GM12878 (cell line): Measurements from ENCODE around the gene CST1.
"Not testable (repeated sequence)": the region's sequence is repeated elsewhere in the genome, so short reads cannot be mapped to it uniquely, and the experiment has no call there.

Experiments used
- BACH1 ChIP-seq: fragments of 450-650 bp; IDR thresholded peaks from 2 replicates; pipeline ENCODE4 v1.6.1; 2017; ENCODE audit warnings: mild to moderate bottlenecking, borderline replicate concordance
- CHD2 ChIP-seq: IDR thresholded peaks from 2 replicates; pipeline ENCODE4 v1.6.1; 2011; ENCODE audit warnings: low read depth, low read length, improper control_type of control experiment, borderline replicate concordance
- CREB1 ChIP-seq: IDR thresholded peaks from 2 replicates; pipeline ENCODE4 v1.6.1; 2012; ENCODE audit warnings: low read depth, mild to moderate bottlenecking, inconsistent platforms
- CREM ChIP-seq: IDR thresholded peaks from 2 replicates; pipeline ENCODE4 v1.6.1; 2014; ENCODE audit warnings: antibody characterized with exemption, low read depth
- JUND ChIP-seq: IDR thresholded peaks from 2 replicates; pipeline ENCODE4 v1.6.1; 2012; ENCODE audit warnings: low read depth, mild to moderate bottlenecking, low read length, improper control_type of control experiment, moderate library complexity
- MYB ChIP-seq: fragments of 150-350 bp; IDR thresholded peaks from 2 replicates; pipeline ENCODE4 v1.6.1; 2014; ENCODE audit warnings: mild to moderate bottlenecking, low read depth, low read length, borderline replicate concordance
- POLR2A ChIP-seq: IDR thresholded peaks from 2 replicates; pipeline ENCODE4 v1.6.1; 2011; ENCODE audit warnings: low read depth, mild to moderate bottlenecking, low read length
- POLR2AphosphoS5 ChIP-seq: IDR thresholded peaks from 2 replicates; pipeline ENCODE4 v1.6.1; 2011; ENCODE audit warnings: mild to moderate bottlenecking, low read length, inconsistent platforms
- SP1 ChIP-seq: IDR thresholded peaks from one replicate; pipeline ENCODE4 v1.6.1; 2011; ENCODE audit warnings: low read depth, low read length
- TF ChIP-seq, protein P1 (sequence below): fragments of 450-650 bp; IDR thresholded peaks from 2 replicates; pipeline ENCODE4 v1.6.1; 2018; ENCODE audit warnings: mild to moderate bottlenecking, low read depth, moderate library complexity; ENCODE audit not compliant: partially characterized antibody
- TF ChIP-seq, protein P2 (sequence below): IDR thresholded peaks from 2 replicates; pipeline ENCODE4 v1.6.1; 2012; ENCODE audit warnings: low read depth, low read length, improper control_type of control experiment
- TF ChIP-seq, protein P3 (sequence below), 3 experiments: IDR thresholded peaks in 2 of 3; conservative IDR thresholded peaks in 1 of 3; 2 replicates each; pipeline ENCODE4 v1.5.1; 2011; ENCODE audit warnings: low read depth in 3 of 3, low read length in 3 of 3, mild to moderate bottlenecking in 3 of 3, control low read depth in 2 of 3, moderate library complexity in 2 of 3, inconsistent platforms in 1 of 3, mixed read lengths in 1 of 3; ENCODE audit not compliant: control insufficient read depth in 2 of 3, insufficient read depth in 1 of 3; ENCODE audit errors: extremely low read depth in 1 of 3
- TF ChIP-seq, protein P4 (sequence below): fragments of 450-650 bp; conservative IDR thresholded peaks from 2 replicates; pipeline ENCODE4 v1.6.1; 2017; ENCODE audit warnings: mild to moderate bottlenecking, moderate library complexity

DNA sequence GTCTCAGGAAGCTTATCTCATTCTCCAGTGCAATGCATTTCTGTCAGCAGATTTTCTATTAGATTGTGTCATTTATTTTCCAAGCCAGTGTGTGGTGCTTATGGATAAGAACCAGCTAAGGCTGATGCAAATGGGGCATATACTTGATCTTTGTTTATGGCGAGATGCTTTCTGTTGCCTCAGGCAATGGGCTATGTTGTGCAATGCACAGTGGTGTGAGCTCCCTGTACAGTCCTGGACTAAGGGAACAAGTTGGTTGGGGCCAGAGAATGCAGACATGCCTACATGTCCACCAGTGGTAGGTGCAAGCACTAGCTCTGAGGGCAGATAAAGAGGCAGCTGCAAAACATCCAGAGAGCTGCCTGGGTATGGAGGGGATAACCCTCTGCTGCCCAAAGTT lies 16.3 kb downstream of the CST1 start:
- TF ChIP-seq BACH1, POLR2A, CREM, SP1, POLR2AphosphoS5, JUND, CREB1, CHD2, MYB: not testable (repeated sequence)
- TF ChIP-seq, protein P1, sequence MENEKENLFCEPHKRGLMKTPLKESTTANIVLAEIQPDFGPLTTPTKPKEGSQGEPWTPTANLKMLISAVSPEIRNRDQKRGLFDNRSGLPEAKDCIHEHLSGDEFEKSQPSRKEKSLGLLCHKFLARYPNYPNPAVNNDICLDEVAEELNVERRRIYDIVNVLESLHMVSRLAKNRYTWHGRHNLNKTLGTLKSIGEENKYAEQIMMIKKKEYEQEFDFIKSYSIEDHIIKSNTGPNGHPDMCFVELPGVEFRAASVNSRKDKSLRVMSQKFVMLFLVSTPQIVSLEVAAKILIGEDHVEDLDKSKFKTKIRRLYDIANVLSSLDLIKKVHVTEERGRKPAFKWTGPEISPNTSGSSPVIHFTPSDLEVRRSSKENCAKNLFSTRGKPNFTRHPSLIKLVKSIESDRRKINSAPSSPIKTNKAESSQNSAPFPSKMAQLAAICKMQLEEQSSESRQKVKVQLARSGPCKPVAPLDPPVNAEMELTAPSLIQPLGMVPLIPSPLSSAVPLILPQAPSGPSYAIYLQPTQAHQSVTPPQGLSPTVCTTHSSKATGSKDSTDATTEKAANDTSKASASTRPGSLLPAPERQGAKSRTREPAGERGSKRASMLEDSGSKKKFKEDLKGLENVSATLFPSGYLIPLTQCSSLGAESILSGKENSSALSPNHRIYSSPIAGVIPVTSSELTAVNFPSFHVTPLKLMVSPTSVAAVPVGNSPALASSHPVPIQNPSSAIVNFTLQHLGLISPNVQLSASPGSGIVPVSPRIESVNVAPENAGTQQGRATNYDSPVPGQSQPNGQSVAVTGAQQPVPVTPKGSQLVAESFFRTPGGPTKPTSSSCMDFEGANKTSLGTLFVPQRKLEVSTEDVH, result not testable (repeated sequence)
- TF ChIP-seq, protein P2, sequence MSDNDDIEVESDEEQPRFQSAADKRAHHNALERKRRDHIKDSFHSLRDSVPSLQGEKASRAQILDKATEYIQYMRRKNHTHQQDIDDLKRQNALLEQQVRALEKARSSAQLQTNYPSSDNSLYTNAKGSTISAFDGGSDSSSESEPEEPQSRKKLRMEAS, result not testable (repeated sequence)
- TF ChIP-seq, protein P3, sequence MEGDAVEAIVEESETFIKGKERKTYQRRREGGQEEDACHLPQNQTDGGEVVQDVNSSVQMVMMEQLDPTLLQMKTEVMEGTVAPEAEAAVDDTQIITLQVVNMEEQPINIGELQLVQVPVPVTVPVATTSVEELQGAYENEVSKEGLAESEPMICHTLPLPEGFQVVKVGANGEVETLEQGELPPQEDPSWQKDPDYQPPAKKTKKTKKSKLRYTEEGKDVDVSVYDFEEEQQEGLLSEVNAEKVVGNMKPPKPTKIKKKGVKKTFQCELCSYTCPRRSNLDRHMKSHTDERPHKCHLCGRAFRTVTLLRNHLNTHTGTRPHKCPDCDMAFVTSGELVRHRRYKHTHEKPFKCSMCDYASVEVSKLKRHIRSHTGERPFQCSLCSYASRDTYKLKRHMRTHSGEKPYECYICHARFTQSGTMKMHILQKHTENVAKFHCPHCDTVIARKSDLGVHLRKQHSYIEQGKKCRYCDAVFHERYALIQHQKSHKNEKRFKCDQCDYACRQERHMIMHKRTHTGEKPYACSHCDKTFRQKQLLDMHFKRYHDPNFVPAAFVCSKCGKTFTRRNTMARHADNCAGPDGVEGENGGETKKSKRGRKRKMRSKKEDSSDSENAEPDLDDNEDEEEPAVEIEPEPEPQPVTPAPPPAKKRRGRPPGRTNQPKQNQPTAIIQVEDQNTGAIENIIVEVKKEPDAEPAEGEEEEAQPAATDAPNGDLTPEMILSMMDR (IDR thresholded peaks at IDR 0.05 in 2 of 3, conservative IDR thresholded peaks at IDR 0.05 in 1 of 3; ENCODE audit: control insufficient read depth in 2 of 3, extremely low read depth in 1 of 3, insufficient read depth in 1 of 3, low read depth in 3 of 3, low read length in 3 of 3), result not testable (repeated sequence)
- TF ChIP-seq, protein P4, sequence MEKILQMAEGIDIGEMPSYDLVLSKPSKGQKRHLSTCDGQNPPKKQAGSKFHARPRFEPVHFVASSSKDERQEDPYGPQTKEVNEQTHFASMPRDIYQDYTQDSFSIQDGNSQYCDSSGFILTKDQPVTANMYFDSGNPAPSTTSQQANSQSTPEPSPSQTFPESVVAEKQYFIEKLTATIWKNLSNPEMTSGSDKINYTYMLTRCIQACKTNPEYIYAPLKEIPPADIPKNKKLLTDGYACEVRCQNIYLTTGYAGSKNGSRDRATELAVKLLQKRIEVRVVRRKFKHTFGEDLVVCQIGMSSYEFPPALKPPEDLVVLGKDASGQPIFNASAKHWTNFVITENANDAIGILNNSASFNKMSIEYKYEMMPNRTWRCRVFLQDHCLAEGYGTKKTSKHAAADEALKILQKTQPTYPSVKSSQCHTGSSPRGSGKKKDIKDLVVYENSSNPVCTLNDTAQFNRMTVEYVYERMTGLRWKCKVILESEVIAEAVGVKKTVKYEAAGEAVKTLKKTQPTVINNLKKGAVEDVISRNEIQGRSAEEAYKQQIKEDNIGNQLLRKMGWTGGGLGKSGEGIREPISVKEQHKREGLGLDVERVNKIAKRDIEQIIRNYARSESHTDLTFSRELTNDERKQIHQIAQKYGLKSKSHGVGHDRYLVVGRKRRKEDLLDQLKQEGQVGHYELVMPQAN, result not testable (repeated sequence)
